Stimulated activated memory B cell treated with anti-CD40 and anti-IgM and Interleukin-4, amounts not matched to agents 10 μg/mL and 1 μg/mL and 100 μg/mL, for 72 hours (primary cell): ENCODE results near the gene SCGB1C1.
"Not testable (repeated sequence)": the region's sequence is repeated elsewhere in the genome, so short reads cannot be mapped to it uniquely, and the experiment has no call there.

Experiments
- ATAC-seq: fragments of 150-1000 bp; cut with Tn5 transposase; 2 replicates; pipeline ENCODE4 v1.10.0; 2021
- H3K27ac Mint-ChIP-seq: one replicate; pipeline ENCODE4 v1.8.0; 2022; ENCODE audit warnings: mild to moderate bottlenecking, mixed read lengths
- H3K27me3 Mint-ChIP-seq: one replicate; pipeline ENCODE4 v1.8.0; 2022; ENCODE audit warnings: mixed read lengths
- H3K36me3 Mint-ChIP-seq: one replicate; pipeline ENCODE4 v1.8.0; 2022; ENCODE audit warnings: mixed read lengths
- H3K4me1 Mint-ChIP-seq: one replicate; pipeline ENCODE4 v1.8.0; 2022; ENCODE audit warnings: mixed read lengths
- H3K4me3 Mint-ChIP-seq: one replicate; pipeline ENCODE4 v1.8.0; 2022; ENCODE audit warnings: mild to moderate bottlenecking, moderate library complexity, mixed read lengths
- H3K9me3 Mint-ChIP-seq: one replicate; pipeline ENCODE4 v1.8.0; 2022; ENCODE audit warnings: mixed read lengths

Gene SCGB1C1

DNA sequence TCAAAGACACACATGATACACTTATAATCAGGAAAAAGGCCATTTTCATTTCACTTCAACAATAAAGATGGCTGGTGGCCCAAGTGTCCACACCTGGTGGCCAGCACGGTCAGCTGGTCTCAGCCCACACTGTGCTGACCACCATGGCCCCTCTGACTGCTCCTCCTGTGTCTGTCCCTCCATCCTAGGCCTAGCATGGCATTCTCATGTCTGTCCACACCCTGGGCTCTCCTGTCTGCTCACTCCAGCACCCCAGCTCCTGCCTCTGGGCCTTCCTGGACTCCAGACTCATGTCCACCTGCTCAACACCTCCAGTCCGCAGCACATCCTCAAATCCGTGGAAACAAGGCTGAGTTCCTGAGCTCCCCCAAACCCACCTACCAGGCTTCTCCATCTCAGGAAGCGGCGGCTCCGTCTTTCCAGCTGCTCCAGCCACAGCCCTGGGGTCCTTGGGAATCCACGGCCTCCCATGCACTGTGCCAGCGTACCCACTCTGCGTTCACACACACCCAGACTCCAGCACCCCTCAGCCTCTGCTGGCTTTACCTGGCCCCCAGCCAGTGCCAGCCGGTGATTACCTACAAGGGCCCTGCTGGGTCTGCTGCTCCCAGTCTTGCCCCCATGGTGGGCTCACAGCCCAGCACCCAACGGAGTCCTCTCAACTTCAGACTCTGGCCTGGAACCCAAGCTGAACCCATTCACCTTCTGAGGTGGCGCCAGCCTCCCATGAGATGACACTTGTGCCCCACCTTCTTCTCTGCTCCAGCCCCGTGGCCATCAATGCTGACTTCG lies 29.3 kb downstream of the SCGB1C1 start:
- Mint-ChIP-seq H3K36me3 (peaks cover 27% of the 10 kb centered on the region), H3K9me3 (no peaks in the 10 kb centered on the region), H3K4me1 (peaks cover 11% of the 10 kb centered on the region), H3K27me3 (no peaks in the 10 kb centered on the region), H3K27ac (no peak overlapping the region), H3K4me3 (no peak overlapping the region)
- no peak for ATAC-seq

DNA sequence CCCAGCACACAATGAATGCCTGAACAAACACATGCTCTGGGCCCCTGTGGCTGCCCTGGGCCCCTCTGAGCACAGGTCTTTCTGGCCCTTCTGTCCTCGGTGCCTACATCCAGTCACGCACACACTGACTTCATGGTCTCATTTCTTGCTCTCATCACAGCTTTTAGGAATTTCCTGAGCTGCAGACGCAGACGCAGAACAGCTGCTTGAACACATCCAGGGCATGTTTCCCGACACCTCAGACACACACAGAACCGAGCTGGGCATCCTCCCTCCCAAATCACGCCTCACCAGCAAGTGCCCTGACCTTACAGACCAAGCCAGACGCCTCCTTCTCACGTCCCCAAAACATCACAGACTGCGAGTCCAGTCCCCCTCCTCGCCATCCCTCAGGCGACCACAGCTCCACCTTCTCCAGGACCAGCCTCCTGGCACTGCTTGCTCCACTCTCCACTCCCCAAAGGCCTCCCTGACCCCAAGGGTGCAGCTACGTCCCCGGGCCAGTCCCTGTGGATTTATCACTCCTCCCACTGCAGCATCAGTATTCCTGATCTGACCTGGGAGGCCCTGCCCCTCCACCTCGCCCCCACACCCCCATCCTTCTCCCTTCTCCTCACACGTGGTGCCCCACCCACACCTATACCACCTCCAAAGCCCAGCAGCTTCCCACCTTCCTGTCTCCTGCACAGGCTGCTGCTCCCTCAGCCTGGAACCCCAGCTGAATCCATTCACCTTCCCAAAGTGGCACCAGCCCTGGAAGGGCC lies 30.3 kb downstream of the SCGB1C1 start:
- no peak overlapping the region for H3K27ac Mint-ChIP-seq
- peaks cover 17% of the 10 kb centered on the region for H3K4me1 Mint-ChIP-seq
- no peaks in the 10 kb centered on the region for H3K9me3 Mint-ChIP-seq
- peaks cover 27% of the 10 kb centered on the region for H3K36me3 Mint-ChIP-seq
- no peaks in the 10 kb centered on the region for H3K27me3 Mint-ChIP-seq
- no peak overlapping the region for H3K4me3 Mint-ChIP-seq
- no peak for ATAC-seq

DNA sequence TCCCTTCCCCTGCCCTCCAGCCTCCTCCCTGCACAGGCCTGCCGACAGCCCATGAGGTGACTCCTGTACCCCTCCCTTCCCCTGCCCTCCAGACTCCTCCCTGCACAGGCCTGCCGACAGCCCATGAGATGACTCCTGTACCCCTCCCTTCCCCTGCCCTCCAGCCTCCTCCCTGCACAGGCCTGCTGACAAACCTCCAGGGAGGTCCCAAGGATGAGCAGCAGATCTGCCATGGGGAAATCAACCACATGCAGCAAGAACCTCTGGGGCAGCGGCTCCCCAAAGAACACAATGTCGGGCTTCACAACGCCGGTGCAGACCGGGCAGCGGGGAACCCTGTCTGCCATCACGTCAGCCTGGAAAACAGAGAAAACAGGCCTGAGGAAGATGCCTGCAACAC lies 31.0 kb downstream of the SCGB1C1 start:
- H3K4me3 Mint-ChIP-seq, result no peak overlapping the region
- H3K4me1 Mint-ChIP-seq, result peaks cover 23% of the 10 kb centered on the region
- no peaks in the 10 kb centered on the region for H3K9me3 Mint-ChIP-seq
- no peaks in the 10 kb centered on the region for H3K27me3 Mint-ChIP-seq
- H3K27ac Mint-ChIP-seq, result no peak overlapping the region
- H3K36me3 Mint-ChIP-seq, result peaks cover 33% of the 10 kb centered on the region
- ATAC-seq, result no peak

DNA sequence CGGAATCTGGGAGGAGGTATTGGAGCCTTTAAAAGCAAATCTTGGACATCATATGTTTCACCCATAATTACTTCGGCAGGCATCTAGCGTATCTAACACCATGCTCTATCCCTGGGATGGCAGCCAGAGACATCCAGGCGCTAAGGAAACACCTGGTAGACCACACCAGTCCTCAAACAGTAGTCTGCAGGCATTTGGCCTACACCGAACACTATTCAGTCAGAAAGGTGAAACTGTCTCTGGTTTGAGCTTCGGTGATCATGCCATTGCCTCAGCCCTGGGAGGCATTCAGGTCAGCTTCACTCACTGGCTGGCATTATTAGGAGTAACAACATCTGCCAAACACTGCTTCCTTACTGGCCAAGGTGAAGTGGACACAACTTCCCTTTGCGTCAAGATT lies 31.5 kb downstream of the SCGB1C1 start:
- Mint-ChIP-seq H3K9me3 (no peaks in the 10 kb centered on the region), H3K4me1 (peaks cover 23% of the 10 kb centered on the region), H3K27me3 (no peaks in the 10 kb centered on the region), H3K4me3 (no peak overlapping the region), H3K27ac (no peak overlapping the region), H3K36me3 (peaks cover 29% of the 10 kb centered on the region)
- ATAC-seq, result no peak

DNA sequence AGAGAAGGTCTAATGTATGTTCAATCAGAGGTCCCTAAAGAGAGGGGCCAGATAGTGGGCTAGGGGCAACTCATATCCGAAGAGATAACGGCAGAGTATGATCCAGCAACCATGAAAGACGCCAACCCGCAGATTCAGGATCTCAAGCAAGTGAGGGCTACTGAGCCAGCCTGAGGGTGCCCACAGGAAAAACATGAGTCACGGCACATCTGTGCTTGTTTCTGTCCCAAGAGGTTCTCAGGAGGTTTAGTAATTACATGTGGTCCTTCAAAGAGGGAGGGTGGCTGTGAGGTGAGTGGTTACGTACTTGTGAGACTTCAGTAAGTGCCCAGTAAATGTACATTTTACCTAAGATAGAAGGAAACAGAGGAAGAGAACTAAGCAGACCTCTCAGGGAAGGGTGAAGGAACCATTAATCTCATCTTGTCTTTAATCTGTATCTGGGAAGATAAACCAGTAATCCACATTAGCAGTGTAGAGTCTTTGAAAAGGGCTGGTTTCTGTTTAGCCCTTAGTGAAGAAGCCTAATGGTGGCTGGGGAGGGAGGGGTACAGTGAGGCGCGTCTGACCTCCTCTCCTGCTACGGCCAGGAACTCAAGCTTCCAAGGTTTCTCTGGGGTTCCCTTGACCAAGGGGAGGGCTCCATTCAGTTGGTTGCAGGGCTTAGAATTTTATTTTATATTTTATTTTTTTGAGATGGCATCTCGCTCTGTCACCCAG lies 33.0 kb downstream of the SCGB1C1 start:
- Mint-ChIP-seq H3K27me3 (no peaks in the 10 kb centered on the region), H3K9me3 (no peaks in the 10 kb centered on the region), H3K4me1 (peaks cover 23% of the 10 kb centered on the region), H3K27ac (peak overlapping the region; percentile 76), H3K36me3 (peaks cover 27% of the 10 kb centered on the region), H3K4me3 (peak overlapping the region; percentile 21)
- peak; percentile 97 for ATAC-seq

DNA sequence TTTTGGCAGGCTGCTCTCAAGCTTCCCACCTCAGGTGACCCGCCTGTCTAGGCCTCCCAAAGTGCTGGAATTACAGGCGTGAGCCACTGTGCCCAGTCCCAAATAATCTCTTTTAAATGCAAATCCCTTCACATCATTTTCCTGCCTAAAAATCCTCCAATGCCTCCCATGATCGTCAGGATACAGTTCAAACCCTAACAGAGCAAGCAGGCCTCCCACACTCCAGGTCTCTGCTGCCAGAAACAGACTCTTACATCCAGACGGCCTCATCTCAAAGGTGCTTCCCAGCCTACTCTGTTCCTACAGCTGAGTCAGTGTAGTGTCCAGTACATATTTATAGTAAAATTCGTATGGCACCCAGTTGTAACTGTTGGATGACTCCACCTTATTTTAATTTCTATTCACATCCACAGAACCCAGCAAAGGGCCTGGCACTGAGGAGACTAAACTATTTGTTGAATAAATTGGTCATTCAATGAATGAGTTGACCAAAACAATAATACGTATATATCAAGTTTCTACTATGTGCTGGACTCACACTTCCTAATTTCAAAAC lies 35.0 kb downstream of the SCGB1C1 start:
- Mint-ChIP-seq H3K27me3 (no peaks in the 10 kb centered on the region), H3K9me3 (no peaks in the 10 kb centered on the region), H3K4me1 (peaks cover 23% of the 10 kb centered on the region), H3K27ac (no peak overlapping the region), H3K4me3 (no peak overlapping the region), H3K36me3 (peaks cover 23% of the 10 kb centered on the region)
- no peak for ATAC-seq

DNA sequence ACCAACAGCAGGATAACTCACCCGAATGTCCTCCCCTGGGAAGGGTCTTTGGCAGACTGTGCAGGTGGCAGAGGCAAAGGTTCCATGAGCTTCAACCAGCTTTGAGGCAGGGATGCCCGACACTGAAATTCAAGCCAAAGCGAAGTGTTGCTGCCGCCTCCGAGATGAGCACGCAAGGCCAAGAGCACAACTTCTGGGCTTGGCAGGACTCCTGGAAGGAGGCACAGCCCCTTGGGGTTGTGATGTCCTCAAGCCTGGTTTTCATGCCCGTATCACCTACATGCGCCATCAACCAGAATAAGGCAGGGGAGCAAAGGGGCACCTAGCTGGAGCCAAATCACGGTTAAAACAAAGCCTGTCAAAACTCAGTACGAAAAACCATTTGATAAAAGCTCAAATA lies 37.6 kb downstream of the SCGB1C1 start:
- Mint-ChIP-seq H3K27ac (no peak overlapping the region), H3K36me3 (peaks cover 16% of the 10 kb centered on the region), H3K9me3 (no peaks in the 10 kb centered on the region), H3K4me1 (peaks cover 26% of the 10 kb centered on the region), H3K27me3 (no peaks in the 10 kb centered on the region), H3K4me3 (no peak overlapping the region)
- ATAC-seq, result no peak

DNA sequence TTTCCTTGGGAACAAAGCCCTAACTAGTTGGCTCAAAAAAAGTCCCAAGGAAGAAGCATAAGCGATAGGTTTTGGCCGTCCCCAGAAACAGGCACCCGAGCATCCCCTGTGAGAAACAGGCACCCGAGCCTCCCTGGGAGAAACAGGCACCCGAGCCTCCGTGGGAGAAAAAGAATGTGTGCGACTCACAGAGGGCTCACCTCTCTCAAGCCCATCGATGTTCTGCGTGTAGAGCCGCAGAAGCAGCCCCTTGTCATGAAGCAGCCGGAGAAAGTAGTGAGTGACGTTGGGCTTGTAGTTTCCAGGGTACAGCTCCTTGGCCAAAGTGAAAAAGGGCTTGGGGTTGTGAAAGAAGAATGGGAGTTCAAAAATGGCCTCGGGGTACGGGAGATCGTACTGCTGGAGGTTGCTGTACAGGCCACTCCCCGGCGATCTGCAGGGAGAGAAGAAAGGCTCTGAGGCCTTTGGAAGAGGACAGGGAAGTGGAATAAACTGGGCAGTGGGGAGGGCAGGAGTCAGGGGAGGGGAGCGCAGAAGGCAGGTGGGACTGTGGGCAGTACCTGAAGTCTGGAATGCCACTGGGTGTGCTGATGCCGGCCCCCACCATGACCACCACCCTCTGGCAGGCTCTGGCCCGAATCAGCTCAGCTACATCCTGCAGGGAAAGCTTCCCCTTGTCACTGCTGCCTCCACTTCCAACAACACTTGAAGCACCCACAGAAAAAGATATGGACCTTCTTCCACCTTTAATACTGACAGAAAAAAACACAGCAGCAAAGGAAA lies 40.1 kb downstream of the SCGB1C1 start:
- H3K36me3 Mint-ChIP-seq, result peaks cover 16% of the 10 kb centered on the region
- H3K9me3 Mint-ChIP-seq, result no peaks in the 10 kb centered on the region
- no peak overlapping the region for H3K4me3 Mint-ChIP-seq
- H3K27ac Mint-ChIP-seq, result no peak overlapping the region
- H3K27me3 Mint-ChIP-seq, result no peaks in the 10 kb centered on the region
- no peak for ATAC-seq
- H3K4me1 Mint-ChIP-seq, result peaks cover 28% of the 10 kb centered on the region

DNA sequence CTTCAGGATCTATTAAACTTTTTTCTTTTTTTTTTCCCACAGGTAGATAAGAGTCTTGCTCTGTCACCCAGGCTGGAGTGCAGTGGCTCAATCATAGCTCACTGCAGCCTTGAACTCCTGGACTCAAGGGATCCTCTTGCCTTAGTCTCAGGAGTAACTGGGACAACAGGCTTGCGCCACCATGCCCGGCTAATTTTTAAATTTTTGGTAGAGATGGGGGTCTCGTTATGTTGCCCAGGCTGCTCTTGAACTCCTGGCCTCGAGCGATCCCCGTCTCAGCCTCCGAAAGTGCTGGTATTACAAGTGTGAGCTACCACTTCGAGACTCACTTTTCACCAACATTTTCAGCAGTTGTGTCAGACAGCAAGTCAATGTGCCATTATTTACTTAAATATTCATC lies 42.3 kb downstream of the SCGB1C1 start:
- Mint-ChIP-seq H3K36me3 (peaks cover 9% of the 10 kb centered on the region), H3K27ac (peak overlapping the region; percentile 96), H3K9me3 (no peaks in the 10 kb centered on the region), H3K4me3 (peak overlapping the region; percentile 99), H3K27me3 (no peaks in the 10 kb centered on the region), H3K4me1 (peaks cover 34% of the 10 kb centered on the region)
- ATAC-seq, result no peak

DNA sequence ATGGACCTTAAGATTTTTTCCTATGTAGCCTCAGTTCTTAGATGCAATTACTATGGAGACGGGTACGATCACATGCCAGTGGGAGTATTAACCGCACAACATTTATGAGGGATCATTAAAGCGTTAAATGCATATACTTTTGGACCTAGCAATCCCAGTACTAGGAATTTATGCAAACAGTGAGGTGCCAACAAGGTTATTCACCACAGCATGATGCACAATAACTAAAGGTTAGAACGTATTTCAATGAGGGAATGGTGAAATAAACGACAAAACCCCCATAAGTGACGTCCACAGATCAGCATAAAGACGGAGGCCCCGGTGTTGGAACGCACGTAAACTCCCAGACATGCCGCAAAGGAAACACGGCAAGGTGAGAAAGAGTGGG lies 42.7 kb downstream of the SCGB1C1 start:
- Mint-ChIP-seq H3K27ac (peak overlapping the region; percentile 96), H3K4me3 (peak overlapping the region; percentile 99), H3K9me3 (no peaks in the 10 kb centered on the region), H3K27me3 (no peaks in the 10 kb centered on the region), H3K4me1 (peaks cover 34% of the 10 kb centered on the region), H3K36me3 (peaks cover 13% of the 10 kb centered on the region)
- ATAC-seq, result peak; percentile 47

DNA sequence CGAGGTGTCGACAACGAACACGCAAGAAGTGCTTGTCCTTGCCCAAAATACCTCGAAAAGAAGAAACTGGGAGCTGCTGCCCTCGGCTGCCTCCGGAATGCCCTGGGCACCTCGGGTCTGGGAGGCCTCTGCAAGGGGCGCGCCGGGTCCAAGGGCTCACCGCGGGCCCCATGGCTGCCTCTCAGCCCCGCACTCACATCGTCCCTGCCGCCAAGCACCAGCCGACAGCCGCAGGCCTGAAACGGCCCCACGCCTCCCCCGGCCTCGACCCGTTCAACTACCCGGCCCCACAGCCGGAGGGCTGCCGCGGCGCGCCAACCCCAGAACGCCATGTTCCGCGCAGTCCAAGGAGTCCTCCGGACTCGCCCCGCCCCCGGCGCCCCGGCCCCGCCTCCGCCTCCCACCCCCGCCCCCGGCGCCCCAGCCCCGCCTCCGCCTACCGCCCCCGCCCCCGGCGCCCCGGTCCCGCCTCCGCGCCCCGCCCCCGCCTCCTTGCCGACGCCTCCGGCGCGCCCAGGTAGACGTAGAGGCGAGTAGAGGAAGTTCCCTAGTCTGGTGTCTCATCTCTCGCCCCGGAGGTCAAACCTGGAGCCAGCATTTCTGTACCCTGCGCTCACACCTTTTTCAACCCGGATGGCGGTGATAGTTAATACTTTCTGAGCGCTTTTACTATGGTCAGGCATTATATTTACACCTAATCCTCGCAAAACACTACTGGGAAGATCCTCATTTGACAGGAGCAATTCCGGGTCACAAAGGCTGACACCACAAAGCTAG lies 43.3 kb downstream of the SCGB1C1 start, which contains the start of gene SIRT3:
TSS of gene SIRT3 (minus strand) at position 346 of the 777 bp plus-strand sequence. CDS start at position 332, 14 bp downstream.
- peak within 1 kb of the TSS; percentile 96 for H3K27ac Mint-ChIP-seq
- H3K36me3 Mint-ChIP-seq, result peaks cover 14% of the 10 kb centered on the region
- peaks cover 34% of the 10 kb centered on the region for H3K4me1 Mint-ChIP-seq
- no peaks in the 10 kb centered on the region for H3K27me3 Mint-ChIP-seq
- no peaks in the 10 kb centered on the region for H3K9me3 Mint-ChIP-seq
- peak; percentile 94 for ATAC-seq
- peak within 1 kb of the TSS; percentile 99 for H3K4me3 Mint-ChIP-seq

DNA sequence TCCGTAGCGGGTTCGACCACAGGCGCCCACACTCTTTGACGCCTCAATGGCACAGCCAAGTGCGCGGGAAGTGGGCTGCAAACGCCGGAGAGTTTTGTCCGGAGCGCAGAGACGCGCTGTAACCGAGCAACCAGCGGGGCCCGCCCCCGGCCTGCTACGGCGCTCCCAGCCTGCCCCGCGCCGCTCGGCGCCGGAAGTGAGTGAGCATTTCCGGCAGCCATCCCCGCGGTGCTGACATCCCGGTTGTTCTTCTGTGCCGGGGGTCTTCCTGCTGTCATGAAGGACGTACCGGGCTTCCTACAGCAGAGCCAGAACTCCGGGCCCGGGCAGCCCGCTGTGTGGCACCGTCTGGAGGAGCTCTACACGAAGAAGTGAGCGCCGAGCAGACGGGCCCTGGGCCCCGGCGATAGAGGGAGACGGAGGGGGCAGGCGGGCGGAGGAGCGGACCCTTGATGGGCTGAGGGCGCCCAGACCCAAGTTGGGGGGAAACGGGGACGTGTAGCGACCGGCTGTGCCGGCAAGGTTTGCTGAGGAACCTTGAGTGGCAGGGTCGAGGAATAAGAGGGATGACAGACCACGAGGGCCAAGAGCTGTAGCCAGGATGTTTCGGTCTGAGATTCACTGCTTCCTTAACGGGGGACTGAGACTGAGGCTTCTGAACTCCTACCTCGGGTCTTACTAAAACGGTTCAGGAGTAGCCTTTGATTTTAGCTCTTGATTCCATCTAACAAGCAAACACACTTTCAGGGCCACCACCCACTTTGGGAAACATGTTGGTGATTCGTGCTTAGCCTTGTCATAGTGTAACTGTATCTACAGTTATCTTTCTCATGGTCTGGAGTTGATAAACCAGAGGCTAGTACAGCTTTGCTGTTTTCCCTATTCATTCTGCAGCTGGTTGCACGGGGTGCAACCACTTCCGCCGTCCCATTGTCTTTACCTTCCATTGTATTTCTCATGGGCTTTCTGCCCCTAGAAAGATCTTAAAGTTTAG lies 44.2 kb downstream of the SCGB1C1 start, which contains the start of gene PSMD13:
TSS of gene PSMD13 (plus strand) at position 203 of the 994 bp plus-strand sequence. CDS start at position 277, 74 bp downstream.
- Mint-ChIP-seq H3K4me3 (peak within 1 kb of the TSS; percentile 99), H3K27me3 (no peaks in the 10 kb centered on the region), H3K27ac (peak within 1 kb of the TSS; percentile 96), H3K4me1 (peaks cover 43% of the 10 kb centered on the region), H3K36me3 (peaks cover 23% of the 10 kb centered on the region), H3K9me3 (no peaks in the 10 kb centered on the region)
- peak; percentile 94 for ATAC-seq

DNA sequence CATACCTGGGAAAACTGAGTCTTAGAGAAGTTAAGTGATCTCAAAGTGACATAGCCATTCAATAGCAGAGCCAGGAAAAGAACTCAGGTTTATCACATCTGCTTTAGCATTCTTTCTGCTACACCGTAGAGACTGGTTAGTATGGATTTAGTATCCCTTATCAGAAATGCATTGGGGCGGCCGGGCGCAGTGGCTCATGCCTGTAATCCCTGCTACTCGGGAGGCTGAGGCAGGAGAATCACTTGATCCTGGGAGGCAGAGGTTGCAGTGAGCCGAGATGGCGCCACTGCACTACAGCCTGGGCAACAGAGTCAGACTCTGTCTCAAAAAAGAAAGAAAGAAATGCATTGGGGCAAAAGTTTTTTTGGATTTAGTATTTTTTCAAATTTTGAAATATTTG lies 45.5 kb downstream of the SCGB1C1 start:
- not testable (repeated sequence) for ATAC-seq, H3K9me3 Mint-ChIP-seq, H3K27me3 Mint-ChIP-seq
- H3K36me3 Mint-ChIP-seq, result peaks cover 26% of the 10 kb centered on the region
- H3K4me3 Mint-ChIP-seq, result peak overlapping the region; percentile 27
- peaks cover 53% of the 10 kb centered on the region for H3K4me1 Mint-ChIP-seq
- peak overlapping the region; percentile 39 for H3K27ac Mint-ChIP-seq
